AG09319 (cell line): ENCODE data around the gene CMC2.

Source experiments
- DNase-seq: peaks from one replicate; pipeline ENCODE4 v3.0.0-alpha.2; 2010; ENCODE audit warnings: low read depth; ENCODE audit errors: extremely low read depth
- CTCF ChIP-seq: IDR thresholded peaks from 2 replicates; pipeline ENCODE4 v1.5.1; 2011; ENCODE audit warnings: low read depth, mild to moderate bottlenecking, inconsistent platforms, low read length, moderate library complexity

CMC2 gene

GRCh38 chr16:80931801-80932707, 74.6 kb downstream of the CMC2 start:
- TF ChIP-seq CTCF, result peak; percentile 5; the same call in 1 of the 2 replicates
- DNase-seq, result no peak

- TF ChIP-seq CTCF, result peak; percentile 76
- no peak for DNase-seq
Observed at GRCh38 chr16:80924372-80924978, 82.2 kb downstream of the CMC2 start.

- DNase-seq, result no peak
- TF ChIP-seq CTCF, result no peak
Observed at GRCh38 chr16:80923356-80923755, 83.3 kb downstream of the CMC2 start.
